AG10803 (cell line): Measurements from ENCODE around the gene TXNDC5.
A peak's percentile ranks its signal among the peaks of the same experiment; 100 is the strongest.

Source experiments
- DNase-seq: peaks from one replicate; pipeline ENCODE4 v3.0.0; 2010; ENCODE audit warnings: low read depth
- H3K4me3 ChIP-seq: 2 replicates; pipeline ENCODE4 v1.5.1; 2011; ENCODE audit warnings: mild to moderate bottlenecking, low read length, control low read depth
- TF ChIP-seq, protein P1 (sequence below): conservative IDR thresholded peaks from 2 replicates; pipeline ENCODE4 v1.5.1; 2011; ENCODE audit warnings: mild to moderate bottlenecking, low read length, control low read depth, inconsistent platforms

The TXNDC5 gene

DNA sequence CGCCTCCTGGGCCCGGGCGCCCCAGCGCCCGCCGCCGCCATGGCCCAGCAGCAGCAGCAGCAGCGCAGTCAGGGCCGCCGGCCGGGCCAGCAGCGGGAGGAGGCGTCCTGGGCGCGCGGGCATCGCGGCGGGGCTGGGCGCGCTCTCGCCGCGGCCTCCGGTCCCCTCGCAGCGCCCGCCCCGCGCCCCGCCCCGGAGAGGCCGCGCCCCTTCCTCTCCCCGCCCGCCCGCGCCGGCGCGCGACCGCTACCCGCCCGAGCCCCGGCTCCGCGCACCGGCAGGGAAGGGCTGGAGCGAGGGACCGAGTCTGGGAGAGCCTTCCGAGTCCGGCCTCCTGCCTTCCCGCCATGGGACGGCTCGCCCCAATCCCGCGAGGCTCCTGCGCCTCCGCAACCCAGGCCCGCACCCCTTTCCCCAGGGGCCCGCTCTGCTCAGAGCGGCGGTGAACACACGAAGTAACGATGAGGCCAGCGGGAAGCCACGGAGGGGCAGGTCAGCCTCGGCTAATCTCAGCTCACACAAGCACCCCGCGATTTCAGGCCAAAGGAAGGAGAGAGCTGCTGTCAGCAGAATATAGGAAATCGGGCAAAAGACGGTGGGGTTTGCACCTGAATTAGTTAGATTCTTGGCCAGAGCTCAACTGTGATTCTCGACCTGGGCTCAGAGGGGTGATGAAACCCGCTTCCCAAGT, at the start of gene TXNDC5:
Gene TXNDC5, minus strand, starts transcription at position 135 of the 691 bp plus-strand sequence. Its CDS starts 12 bp downstream, at position 123.
- TF ChIP-seq, protein P1, sequence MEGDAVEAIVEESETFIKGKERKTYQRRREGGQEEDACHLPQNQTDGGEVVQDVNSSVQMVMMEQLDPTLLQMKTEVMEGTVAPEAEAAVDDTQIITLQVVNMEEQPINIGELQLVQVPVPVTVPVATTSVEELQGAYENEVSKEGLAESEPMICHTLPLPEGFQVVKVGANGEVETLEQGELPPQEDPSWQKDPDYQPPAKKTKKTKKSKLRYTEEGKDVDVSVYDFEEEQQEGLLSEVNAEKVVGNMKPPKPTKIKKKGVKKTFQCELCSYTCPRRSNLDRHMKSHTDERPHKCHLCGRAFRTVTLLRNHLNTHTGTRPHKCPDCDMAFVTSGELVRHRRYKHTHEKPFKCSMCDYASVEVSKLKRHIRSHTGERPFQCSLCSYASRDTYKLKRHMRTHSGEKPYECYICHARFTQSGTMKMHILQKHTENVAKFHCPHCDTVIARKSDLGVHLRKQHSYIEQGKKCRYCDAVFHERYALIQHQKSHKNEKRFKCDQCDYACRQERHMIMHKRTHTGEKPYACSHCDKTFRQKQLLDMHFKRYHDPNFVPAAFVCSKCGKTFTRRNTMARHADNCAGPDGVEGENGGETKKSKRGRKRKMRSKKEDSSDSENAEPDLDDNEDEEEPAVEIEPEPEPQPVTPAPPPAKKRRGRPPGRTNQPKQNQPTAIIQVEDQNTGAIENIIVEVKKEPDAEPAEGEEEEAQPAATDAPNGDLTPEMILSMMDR = no peak
- peak; percentile 73 for DNase-seq
- peak within 1 kb of the TSS; percentile 78 for H3K4me3 ChIP-seq

DNA sequence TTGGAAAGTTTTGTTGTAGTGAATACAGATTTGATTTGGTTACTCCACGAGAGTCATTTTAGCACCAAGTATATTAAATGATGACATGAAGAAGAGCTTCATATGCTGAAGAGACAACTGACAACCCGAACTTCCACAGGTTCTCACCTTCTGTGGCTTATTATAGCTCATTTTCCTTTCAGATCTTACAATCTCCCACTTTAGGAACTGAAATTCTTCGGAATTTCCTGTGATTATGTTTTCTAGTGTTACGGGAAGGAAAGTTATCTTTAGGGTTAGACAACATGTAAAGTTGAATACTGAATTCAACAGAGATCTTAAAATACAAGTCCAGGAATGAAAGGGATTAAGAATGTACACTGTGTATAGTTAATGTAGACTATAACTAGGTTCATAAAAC, 49.6 kb upstream of the TXNDC5 start:
- TF ChIP-seq, protein P1 = no peak
- no peak overlapping the region for H3K4me3 ChIP-seq
- DNase-seq = no peak

DNA sequence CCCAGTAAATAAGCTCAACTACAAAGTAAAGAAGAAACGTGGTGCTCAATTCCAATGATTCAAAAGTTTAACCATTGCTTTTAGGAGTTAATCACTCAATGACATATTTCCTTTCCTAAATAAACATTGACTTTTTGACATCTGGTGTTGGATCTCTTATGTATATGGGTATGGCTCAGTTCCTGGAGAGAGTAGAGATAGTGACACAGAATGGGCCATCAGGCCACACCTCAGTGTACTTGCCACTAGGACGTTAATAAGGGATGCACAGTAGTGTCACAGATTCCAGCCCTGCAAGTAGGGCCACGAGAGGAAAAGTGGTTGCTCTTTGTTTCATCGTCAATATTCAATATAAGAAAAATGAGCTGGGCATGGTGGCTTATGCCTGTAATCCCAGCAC, 48.9 kb upstream of the TXNDC5 start:
- TF ChIP-seq, protein P1 = no peak
- H3K4me3 ChIP-seq = no peak overlapping the region
- DNase-seq = no peak

DNA sequence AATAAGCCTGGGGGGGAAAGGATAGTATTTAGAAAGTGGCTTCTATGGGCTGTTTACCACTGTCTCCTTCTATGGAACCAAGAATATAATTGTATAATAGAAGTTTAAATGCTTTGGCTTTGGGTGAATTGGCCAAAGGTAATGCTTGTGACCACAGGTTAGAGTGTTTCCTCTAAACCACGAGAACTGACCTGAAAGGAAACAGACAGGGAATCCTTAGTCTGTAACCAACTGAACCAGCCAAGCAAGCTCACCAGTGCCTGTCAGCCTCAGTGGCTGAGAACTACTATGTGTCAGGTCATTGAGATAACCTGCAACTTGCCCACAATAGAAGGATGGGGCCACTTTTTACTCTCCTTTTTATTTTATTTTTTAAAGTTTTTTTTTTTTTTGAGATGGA, 47.9 kb upstream of the TXNDC5 start:
- TF ChIP-seq, protein P1 = no peak
- H3K4me3 ChIP-seq = no peak overlapping the region
- no peak for DNase-seq

DNA sequence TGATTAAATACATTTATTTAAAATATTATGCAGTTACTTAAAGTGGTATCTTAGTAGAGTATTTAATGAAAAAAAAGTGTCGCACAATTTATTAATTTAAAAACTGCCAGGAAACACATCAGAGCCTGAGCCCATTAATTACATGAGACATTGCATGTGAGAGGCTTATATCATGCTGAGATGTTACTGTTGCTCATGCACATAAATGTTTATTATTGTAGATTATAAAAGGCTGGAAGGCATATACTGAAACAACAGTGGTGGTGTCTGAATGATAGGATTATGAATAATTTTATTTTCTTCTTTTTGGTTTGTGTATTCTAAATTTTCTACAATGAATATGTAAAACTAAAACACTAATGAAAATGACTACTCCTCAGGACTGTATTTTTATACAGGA, 45.7 kb upstream of the TXNDC5 start:
- DNase-seq = no peak
- H3K4me3 ChIP-seq = no peak overlapping the region
- TF ChIP-seq, protein P1 = no peak

DNA sequence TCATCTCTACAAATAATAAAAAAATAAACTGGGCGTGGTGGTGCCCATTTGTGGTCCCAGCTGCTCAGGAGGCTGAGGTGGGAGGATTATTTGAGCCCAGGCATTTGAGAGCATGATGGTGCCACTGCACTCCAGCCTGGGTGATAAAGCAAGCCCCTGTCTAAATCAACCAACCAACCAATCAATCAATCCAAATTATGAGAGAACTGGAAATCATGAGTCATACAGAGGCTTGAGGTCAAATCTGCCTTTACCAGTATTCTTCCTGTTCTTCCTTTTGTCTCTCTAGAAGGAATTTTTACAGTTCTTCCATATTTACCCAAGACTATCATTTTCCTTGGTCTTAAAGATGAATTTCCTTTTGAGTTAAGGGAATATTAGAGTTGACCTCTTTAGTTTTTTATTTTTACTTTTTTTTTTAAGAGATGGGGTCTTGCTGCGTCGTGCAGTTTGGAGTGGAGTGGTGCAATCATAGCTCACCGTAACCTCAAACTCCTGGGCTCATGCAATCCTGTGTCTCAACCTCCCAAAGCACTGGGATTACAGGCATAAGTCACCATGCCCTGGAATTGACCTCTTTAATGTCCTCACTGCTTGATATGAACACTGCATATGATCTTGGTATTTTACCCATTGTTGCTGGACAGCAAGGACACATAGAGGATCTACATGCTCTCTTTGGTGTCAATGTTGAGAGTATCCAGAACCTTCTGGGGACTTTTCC, 44.1 kb upstream of the TXNDC5 start:
- TF ChIP-seq, protein P1 = no peak
- no peak for DNase-seq
- H3K4me3 ChIP-seq = no peak overlapping the region

DNA sequence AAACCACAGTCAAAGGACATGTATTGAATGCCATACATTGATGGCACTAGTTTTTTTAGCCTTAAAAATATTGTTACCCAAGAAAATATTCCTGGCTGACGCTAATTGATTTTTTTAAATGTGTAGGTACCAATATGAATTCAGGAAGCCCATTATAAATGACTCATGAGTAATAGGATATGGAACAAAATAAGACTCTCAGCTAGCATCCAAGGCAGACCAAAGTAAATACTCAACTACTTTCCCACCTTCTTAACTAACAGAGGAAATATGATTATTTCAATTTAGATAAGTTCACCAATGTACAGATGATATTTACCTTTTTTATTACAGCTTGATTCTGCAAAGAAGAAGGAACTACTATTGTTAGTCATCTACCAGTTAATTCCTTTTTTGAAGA, 43.2 kb upstream of the TXNDC5 start:
- no peak overlapping the region for H3K4me3 ChIP-seq
- TF ChIP-seq, protein P1 = no peak
- no peak for DNase-seq
